Left lung (tissue), 10 donors: ENCODE results near the gene STARD4. TPM values are rescaled to one million over a fixed set of nuclear protein-coding genes. Genes with fewer than 3 reads are reported as not detected.

ENCODE experiments used
- ATAC-seq: fragments of 200-7000 bp; cut with Tn5 transposase; one replicate; pipeline ENCODE4 v1.9.1; 2020; ENCODE audit warnings: moderate library complexity
- DNase-seq, 4 donors: peaks; one replicate each; pipeline ENCODE4 v3.0.0-alpha.2; 2013 to 2020
- H3K27ac ChIP-seq, 2 donors: fragments of 200-600 bp; sonication (generic) in 1 of 2; one replicate each; pipeline versions ENCODE4 v1.5.0 to v1.8.0; 2020 to 2021
- H3K27me3 ChIP-seq, 2 donors: fragments of 200-600 bp; sonication (generic) in 1 of 2; one replicate each; pipeline versions ENCODE4 v1.5.0 to v1.8.0; 2020 to 2021
- H3K36me3 ChIP-seq, 2 donors: fragments of 200-600 bp; sonication (generic) in 1 of 2; one replicate each; pipeline versions ENCODE4 v1.5.0 to v1.8.0; 2020 to 2021
- H3K4me1 ChIP-seq, 2 donors: fragments of 200-600 bp; one replicate each; pipeline ENCODE4 v1.8.0; 2021
- H3K4me3 ChIP-seq, 2 donors: fragments of 200-600 bp; sonication (generic) in 1 of 2; one replicate each; pipeline versions ENCODE4 v1.5.0 to v1.8.0; 2020 to 2021; ENCODE audit warnings: mild to moderate bottlenecking in 1 of 2
- H3K9me3 ChIP-seq, 2 donors: fragments of 200-600 bp; sonication (generic) in 1 of 2; one replicate each; pipeline versions ENCODE4 v1.5.0 to v1.8.0; 2020 to 2021
- CTCF ChIP-seq, 2 donors: fragments of 200-600 bp; sonication (generic) in 1 of 2; IDR thresholded peaks; one replicate each; pipeline versions ENCODE4 v1.5.0 to v1.8.0; 2021; ENCODE audit warnings: antibody characterized with exemption in 2 of 2
- intact Hi-C, 2 donors: fragments of 100-400 bp; cut with DNase I; formaldehyde crosslinking; loops; one replicate each; pipeline versions ENCODE4 v1.11.2 to v1.14.2; 2022
- polyA plus RNA-seq, 6 donors: library from polyadenylated mRNA; unstranded; fragments of 120-200 nt; gene quantifications; one replicate each; pipeline ENCODE4 v1.2.1, GENCODE V29; 2013; ENCODE audit not compliant: insufficient read length in 6 of 6
- total RNA-seq, 2 donors: library from RNA; stranded (reverse); fragmentation: NEBNext Ultra II Directional; extraction: Animal tissue kit (Norgen Biotek cat#: 25700); gene quantifications; one replicate each; pipeline ENCODE4 v1.2.1, GENCODE V29; 2021
- donor health status: DM: no; HTN: yes; CAD: no.
- donor health status: DM: no; HTN: no; CAD: no.

Gene STARD4
- total and polyA plus RNA-seq, 8 donors, result 32.4 to 68.2 (median 38.2) TPM

GRCh38 chr5:111517853-111518501, 5.6 kb upstream of the STARD4 start:
- no peak for DNase-seq
- Histone ChIP-seq H3K36me3 (no peaks in the 10 kb centered on the region), H3K4me3 (no peak overlapping the region), H3K4me1 (peaks cover 0 to 4% of the 10 kb centered on the region in 2 donors), H3K27me3 (no peaks in the 10 kb centered on the region), H3K9me3 (no peaks in the 10 kb centered on the region), H3K27ac (no peak overlapping the region)
- no peak for TF ChIP-seq CTCF (IDR thresholded peaks at IDR 0.05)
- ATAC-seq, result no peak
- intact Hi-C loops, result no loop called here

GRCh38 chr5:111514087-111514486, 1.8 kb upstream of the STARD4 start:
- H3K27me3 ChIP-seq, result no peaks in the 10 kb centered on the region
- intact Hi-C loops, result no loop called here
- no peaks in the 10 kb centered on the region for H3K36me3 ChIP-seq
- DNase-seq, result no peak
- H3K4me1 ChIP-seq, result peaks cover 0 to 28% of the 10 kb centered on the region in 2 donors
- no peaks in the 10 kb centered on the region for H3K9me3 ChIP-seq
- H3K27ac ChIP-seq, result peak overlapping the region in 1 of 2 donors; percentile 92
- no peak for TF ChIP-seq CTCF (IDR thresholded peaks at IDR 0.05)
- no peak overlapping the region for H3K4me3 ChIP-seq
- ATAC-seq, result no peak

- Histone ChIP-seq H3K27ac (peak overlapping the region; percentile 92 to 93), H3K36me3 (no peaks in the 10 kb centered on the region), H3K4me3 (peak overlapping the region; percentile 77 to 91), H3K9me3 (no peaks in the 10 kb centered on the region), H3K4me1 (peaks cover 0 to 36% of the 10 kb centered on the region in 2 donors), H3K27me3 (no peaks in the 10 kb centered on the region)
- DNase-seq (peak in 1 of 4 donors; percentile 41), ATAC-seq (no peak)
- TF ChIP-seq CTCF (IDR thresholded peaks at IDR 0.05), result no peak
- intact Hi-C loops, result no loop called here
Observed at GRCh38 chr5:111513131-111513520, 791 bp upstream of the STARD4 start.

GRCh38 chr5:111511831-111512374, 432 bp downstream of the STARD4 start:
- ATAC-seq, result peak; percentile 31
- H3K4me3 ChIP-seq, result peak overlapping the region; percentile 77 to 91

More at GRCh38 chr5:111511831-111512374, 432 bp downstream of the STARD4 start:
- Histone ChIP-seq H3K27me3 (no peaks in the 10 kb centered on the region), H3K4me1 (peaks cover 0 to 39% of the 10 kb centered on the region in 2 donors), H3K9me3 (no peaks in the 10 kb centered on the region), H3K27ac (peak overlapping the region; percentile 92 to 93), H3K36me3 (no peaks in the 10 kb centered on the region)
- intact Hi-C loops, result no loop called here
- no peak for DNase-seq
- TF ChIP-seq CTCF (IDR thresholded peaks at IDR 0.05), result no peak
